AG08396 (cell line): ENCODE results near the gene OR6S1.
A peak's percentile ranks its signal among the peaks of the same experiment; 100 is the strongest.
"Not testable (repeated sequence)": the region's sequence is repeated elsewhere in the genome, so short reads cannot be mapped to it uniquely, and the experiment has no call there.

Experiments used
- DNase-seq: peaks from one replicate; pipeline ENCODE4 v3.0.0; 2012; ENCODE audit warnings: low spot score, mixed read lengths

Gene OR6S1

GRCh38 chr14:20671597-20672283 is 30.2 kb upstream of the OR6S1 start:
- no peak for DNase-seq

- DNase-seq = no peak
These were observed 27.5 kb upstream of the OR6S1 start for GRCh38 chr14:20668969-20669368.

GRCh38 chr14:20667957-20668356 is 26.5 kb upstream of the OR6S1 start:
- DNase-seq = no peak

GRCh38 chr14:20666400-20666961 is 25.0 kb upstream of the OR6S1 start:
- DNase-seq = not testable (repeated sequence)

GRCh38 chr14:20662968-20663732 is 21.7 kb upstream of the OR6S1 start:
- DNase-seq = peak; percentile 39

- no peak for DNase-seq
These were observed 19.7 kb upstream of the OR6S1 start for GRCh38 chr14:20661197-20661596.

GRCh38 chr14:20659813-20660395 is 18.4 kb upstream of the OR6S1 start:
- no peak for DNase-seq

- DNase-seq = no peak
These were observed 17.8 kb upstream of the OR6S1 start for GRCh38 chr14:20659336-20659735.

GRCh38 chr14:20658246-20658645 is 16.8 kb upstream of the OR6S1 start:
- no peak for DNase-seq

- peak; percentile 24 for DNase-seq
These were observed 16.0 kb upstream of the OR6S1 start for GRCh38 chr14:20657216-20658211.

- no peak for DNase-seq
These were observed 14.8 kb upstream of the OR6S1 start for GRCh38 chr14:20656274-20656673.

- no peak for DNase-seq
These were observed 14.4 kb upstream of the OR6S1 start for GRCh38 chr14:20655851-20656250.

GRCh38 chr14:20652996-20653975 is 11.8 kb upstream of the OR6S1 start:
- peak; percentile 47 for DNase-seq

- DNase-seq = no peak
These were observed 4.0 kb upstream of the OR6S1 start for GRCh38 chr14:20645481-20645880.

GRCh38 chr14:20644520-20644919 is 3.0 kb upstream of the OR6S1 start:
- DNase-seq = no peak

- not testable (repeated sequence) for DNase-seq
These were observed 1.3 kb upstream of the OR6S1 start for GRCh38 chr14:20642755-20643154.

GRCh38 chr14:20642182-20642581 is 691 bp upstream of the OR6S1 start:
- DNase-seq = no peak

GRCh38 chr14:20632831-20633691 is 8.4 kb downstream of the OR6S1 start:
- peak; percentile 75 for DNase-seq

GRCh38 chr14:20632448-20632830 is 9.1 kb downstream of the OR6S1 start:
- DNase-seq = no peak
